MM.1S (cell line): ENCODE results near the gene HLA-G.
"Not testable (repeated sequence)": the region's sequence is repeated elsewhere in the genome, so short reads cannot be mapped to it uniquely, and the experiment has no call there.

Source experiments
- DNase-seq: peaks from one replicate; pipeline ENCODE4 v3.0.0-alpha.2; 2015
- H2AFZ ChIP-seq: fragments of 300-600 bp; sonication (generic); 2 replicates; pipeline ENCODE4 v1.6.0; 2016; ENCODE audit warnings: antibody characterized with exemption, low read length
- H3F3A ChIP-seq: fragments of 300-600 bp; sonication (generic); 2 replicates; pipeline ENCODE4 v1.6.1; 2016; ENCODE audit warnings: mild to moderate bottlenecking, antibody characterized with exemption, low read length, moderate library complexity, mixed read lengths; ENCODE audit not compliant: insufficient read depth
- H3K27ac ChIP-seq: fragments of 300-600 bp; sonication (generic); 2 replicates; pipeline ENCODE4 v1.5.1; 2016; ENCODE audit warnings: mild to moderate bottlenecking, low read length
- H3K27me3 ChIP-seq: fragments of 300-600 bp; sonication (generic); replicated peaks from 2 replicates; pipeline ENCODE4 v1.6.0; 2016; ENCODE audit warnings: low read length; ENCODE audit not compliant: insufficient read depth
- H3K36me3 ChIP-seq: fragments of 300-600 bp; sonication (generic); replicated peaks from 2 replicates; pipeline ENCODE4 v1.6.1; 2016; ENCODE audit warnings: mild to moderate bottlenecking, low read length, mixed read lengths; ENCODE audit not compliant: insufficient read depth
- H3K4me1 ChIP-seq: fragments of 300-600 bp; sonication (generic); 2 replicates; pipeline ENCODE4 v1.6.1; 2016; ENCODE audit warnings: low read length, mixed read lengths
- H3K4me2 ChIP-seq: fragments of 300-600 bp; sonication (generic); 2 replicates; pipeline ENCODE4 v1.6.0; 2016; ENCODE audit warnings: low read depth, low read length
- H3K4me3 ChIP-seq: fragments of 300-600 bp; sonication (generic); 2 replicates; pipeline ENCODE4 v1.5.1; 2016; ENCODE audit warnings: low read length, mixed read lengths
- H3K79me2 ChIP-seq: fragments of 300-600 bp; sonication (generic); 2 replicates; pipeline ENCODE4 v1.6.1; 2016; ENCODE audit warnings: mixed run types, low read length, mixed read lengths
- H3K9ac ChIP-seq: fragments of 300-600 bp; sonication (generic); 2 replicates; pipeline ENCODE4 v1.6.1; 2016; ENCODE audit warnings: low read length, mixed read lengths
- H3K9me2 ChIP-seq: fragments of 300-600 bp; sonication (generic); replicated peaks from 2 replicates; pipeline ENCODE4 v1.6.1; 2016; ENCODE audit warnings: mild to moderate bottlenecking, low read length, mixed read lengths; ENCODE audit not compliant: insufficient read depth
- H3K9me3 ChIP-seq: fragments of 300-600 bp; sonication (generic); replicated peaks from 2 replicates; pipeline ENCODE4 v1.6.1; 2016; ENCODE audit warnings: mild to moderate bottlenecking, low read length, mixed read lengths; ENCODE audit not compliant: insufficient read depth
- H4K20me1 ChIP-seq: fragments of 300-600 bp; sonication (generic); 2 replicates; pipeline ENCODE4 v1.6.1; 2016; ENCODE audit warnings: mild to moderate bottlenecking, low read length, moderate library complexity, mixed read lengths; ENCODE audit not compliant: insufficient read depth
- CTCF ChIP-seq: fragments of 300-600 bp; sonication (generic); IDR thresholded peaks from 2 replicates; pipeline ENCODE4 v1.5.1; 2016; ENCODE audit warnings: antibody characterized with exemption, low read length, mixed read lengths
- EZH2 ChIP-seq: fragments of 300-600 bp; sonication (generic); optimal IDR thresholded peaks from 2 replicates; pipeline ENCODE3; 2017; ENCODE audit warnings: low read depth, mild to moderate bottlenecking, antibody characterized with exemption, low read length, mixed read lengths
- EZH2phosphoT487 ChIP-seq: fragments of 300-600 bp; sonication (generic); IDR thresholded peaks from 2 replicates; pipeline ENCODE4 v1.6.1; 2018; ENCODE audit warnings: antibody characterized with exemption, low read length

Gene HLA-G

GRCh38 chr6:29827579-29828470 is at the start of gene HLA-G:
Gene HLA-G, plus strand, starts transcription at chr6:29827825. Its CDS starts 20 bp downstream, at chr6:29827845.
- no peak for DNase-seq

GRCh38 chr6:29780019-29780698 is 47.5 kb upstream of the HLA-G start:
- DNase-seq, H3K27ac ChIP-seq, H3K79me2 ChIP-seq, H3K36me3 ChIP-seq, H3K4me3 ChIP-seq, H3K27me3 ChIP-seq, H3K4me2 ChIP-seq, H3K9ac ChIP-seq, H2AFZ ChIP-seq, H3K4me1 ChIP-seq, H3K9me2 ChIP-seq, H3K9me3 ChIP-seq, H4K20me1 ChIP-seq, H3F3A ChIP-seq: not testable (repeated sequence)

More at GRCh38 chr6:29827579-29828470, at the start of gene HLA-G:
- no peak within 1 kb of the TSS for H3K4me3 ChIP-seq
- no peak within 1 kb of the TSS for H3K9ac ChIP-seq
- H3K9me3 ChIP-seq, result no peaks in the 10 kb centered on the region
- no peak within 1 kb of the TSS for H3K27ac ChIP-seq
- H3K79me2 ChIP-seq, result no peaks in the 10 kb centered on the region
- H3K4me2 ChIP-seq, result no peak within 1 kb of the TSS
- TF ChIP-seq EZH2phosphoT487 (no peak), CTCF (no peak), EZH2 (no peak)
- no peaks in the 10 kb centered on the region for H3K4me1 ChIP-seq
- no peaks in the 10 kb centered on the region for H3K36me3 ChIP-seq
- no peaks in the 10 kb centered on the region for H3K27me3 ChIP-seq
- no peaks in the 10 kb centered on the region for H3K9me2 ChIP-seq
- no peaks in the 10 kb centered on the region for H4K20me1 ChIP-seq
- H2AFZ ChIP-seq, result no peak within 1 kb of the TSS
- no peaks in the 10 kb centered on the region for H3F3A ChIP-seq

GRCh38 chr6:29789176-29789575 is 38.4 kb upstream of the HLA-G start:
- DNase-seq, result no peak
- H3F3A ChIP-seq, result no peaks in the 10 kb centered on the region
- H3K9me3 ChIP-seq, result no peaks in the 10 kb centered on the region
- no peak overlapping the region for H3K9ac ChIP-seq
- TF ChIP-seq CTCF, result no peak
- no peak for TF ChIP-seq EZH2
- no peak for TF ChIP-seq EZH2phosphoT487
- H3K36me3 ChIP-seq, result no peaks in the 10 kb centered on the region
- H3K27me3 ChIP-seq, result 0 out of 2 replicates have a peak, but pooled peaks cover 5% of the 10 kb centered on the region
- no peak overlapping the region for H3K27ac ChIP-seq
- H3K79me2 ChIP-seq, result no peaks in the 10 kb centered on the region
- H3K4me1 ChIP-seq, result no peaks in the 10 kb centered on the region
- H2AFZ ChIP-seq, result no peak overlapping the region
- no peaks in the 10 kb centered on the region for H4K20me1 ChIP-seq
- H3K4me3 ChIP-seq, result no peak overlapping the region
- H3K9me2 ChIP-seq, result no peaks in the 10 kb centered on the region
- H3K4me2 ChIP-seq, result no peak overlapping the region
